ENCODE data around the gene GRB2.
"Not testable (repeated sequence)": the region's sequence is repeated elsewhere in the genome, so short reads cannot be mapped to it uniquely, and the experiment has no call there.

Gene GRB2

DNA sequence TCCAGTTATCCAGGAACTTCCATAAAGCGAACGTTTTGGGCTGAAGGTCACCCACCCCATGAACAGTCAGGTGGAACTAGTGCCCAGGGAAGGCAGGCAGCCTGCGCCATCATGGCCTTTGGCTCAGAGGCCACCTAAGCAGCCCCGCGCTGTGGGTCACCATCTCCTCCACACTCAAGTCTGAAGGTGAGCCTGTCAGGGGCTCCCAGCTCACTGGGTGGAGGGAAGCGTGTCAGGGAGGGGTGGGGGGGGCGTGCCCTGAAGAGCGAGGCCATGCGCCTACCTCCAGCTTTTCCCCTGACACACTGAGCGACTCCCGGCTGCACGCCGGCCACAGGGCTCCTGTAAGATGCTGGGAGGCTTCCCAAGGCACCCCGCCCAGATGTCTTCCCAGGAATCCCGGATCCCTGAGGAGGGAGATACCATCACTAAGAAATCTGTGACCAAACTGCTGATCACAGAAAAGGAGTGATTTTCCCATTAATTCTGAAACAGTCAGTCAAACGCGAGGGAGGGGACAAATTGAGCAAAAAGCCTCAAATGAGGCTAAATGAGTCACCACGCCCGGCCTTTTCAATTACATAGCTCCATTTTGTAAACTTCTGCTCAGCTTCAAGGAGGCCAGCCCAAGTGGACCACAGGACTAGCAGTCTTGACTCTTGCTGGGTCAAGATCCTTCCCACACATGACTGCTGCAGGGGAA lies 89.8 kb downstream of the GRB2 start:
- no peak for DNase-seq

DNA sequence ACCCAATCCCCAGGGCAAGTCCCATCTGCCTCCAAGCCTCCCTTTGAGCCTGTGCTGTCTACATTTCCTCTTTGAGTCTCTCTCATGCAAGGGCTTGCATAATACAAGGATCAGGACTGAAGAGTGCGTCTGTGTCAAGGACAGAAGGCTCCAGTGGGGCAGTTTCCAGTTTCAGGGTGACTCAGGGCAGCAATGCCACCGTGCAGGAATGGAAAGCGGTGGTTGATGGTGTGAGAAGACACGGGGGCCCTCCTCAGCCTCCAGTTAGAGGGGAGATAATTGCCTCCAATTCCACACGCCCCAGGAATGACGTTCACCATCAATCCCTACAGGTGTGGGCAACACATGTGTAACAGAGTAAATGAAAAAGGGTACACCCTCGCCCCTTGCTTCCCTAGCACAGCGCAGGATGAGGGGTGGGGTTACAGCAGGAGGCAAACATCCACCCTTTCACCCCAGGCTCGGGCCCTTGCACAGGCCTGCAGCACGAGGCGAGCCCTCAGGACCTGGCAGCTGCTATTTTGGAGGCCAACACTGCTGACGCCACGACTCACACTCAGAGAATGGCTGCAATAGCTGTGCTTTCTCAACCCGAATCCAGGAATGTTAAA lies 91.4 kb downstream of the GRB2 start:
- DNase-seq, result no peak

DNA sequence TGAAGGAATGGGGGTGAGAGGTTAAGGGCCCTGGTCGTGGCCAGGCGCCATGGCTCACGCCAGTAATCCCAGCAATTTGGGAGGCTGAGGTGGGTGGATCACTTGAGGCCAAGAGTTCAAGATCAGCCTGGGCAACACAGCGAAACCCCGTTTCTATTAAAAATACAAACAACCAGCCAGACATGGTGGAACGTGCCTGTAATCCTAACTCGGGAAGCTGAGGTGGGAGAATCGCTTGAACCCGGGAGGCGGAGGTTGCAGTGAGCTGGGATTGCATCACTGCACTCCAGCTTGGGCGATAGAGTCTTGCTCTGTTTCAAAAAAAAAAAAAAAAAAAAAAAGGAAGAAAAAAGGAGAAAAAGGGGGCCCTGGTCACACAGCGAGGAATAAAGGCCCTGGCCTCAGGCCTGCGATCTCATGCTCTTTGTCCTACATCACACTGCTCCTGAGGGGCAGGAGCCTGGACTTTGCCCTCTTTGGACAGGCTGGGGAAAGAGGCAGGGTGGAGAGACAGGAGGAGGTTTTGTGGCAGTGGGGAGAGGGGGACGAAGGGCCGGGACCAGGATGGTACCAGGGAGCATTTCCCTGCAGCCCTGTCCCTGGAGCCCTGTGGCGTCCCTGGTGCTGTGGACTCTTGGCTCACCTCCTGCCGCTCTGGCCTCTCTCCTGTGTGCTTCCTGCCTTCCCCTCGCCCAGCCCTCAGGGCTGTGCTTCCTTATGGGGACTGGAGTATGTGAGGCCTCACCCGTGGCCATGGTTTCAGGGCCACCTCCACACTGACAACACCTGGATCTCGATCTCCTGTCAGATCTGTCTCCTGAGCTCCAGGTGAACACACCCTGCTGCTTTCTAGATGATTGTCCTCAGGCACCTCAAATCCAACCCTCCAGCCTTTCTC lies 96.5 kb downstream of the GRB2 start:
- no peak for DNase-seq

DNA sequence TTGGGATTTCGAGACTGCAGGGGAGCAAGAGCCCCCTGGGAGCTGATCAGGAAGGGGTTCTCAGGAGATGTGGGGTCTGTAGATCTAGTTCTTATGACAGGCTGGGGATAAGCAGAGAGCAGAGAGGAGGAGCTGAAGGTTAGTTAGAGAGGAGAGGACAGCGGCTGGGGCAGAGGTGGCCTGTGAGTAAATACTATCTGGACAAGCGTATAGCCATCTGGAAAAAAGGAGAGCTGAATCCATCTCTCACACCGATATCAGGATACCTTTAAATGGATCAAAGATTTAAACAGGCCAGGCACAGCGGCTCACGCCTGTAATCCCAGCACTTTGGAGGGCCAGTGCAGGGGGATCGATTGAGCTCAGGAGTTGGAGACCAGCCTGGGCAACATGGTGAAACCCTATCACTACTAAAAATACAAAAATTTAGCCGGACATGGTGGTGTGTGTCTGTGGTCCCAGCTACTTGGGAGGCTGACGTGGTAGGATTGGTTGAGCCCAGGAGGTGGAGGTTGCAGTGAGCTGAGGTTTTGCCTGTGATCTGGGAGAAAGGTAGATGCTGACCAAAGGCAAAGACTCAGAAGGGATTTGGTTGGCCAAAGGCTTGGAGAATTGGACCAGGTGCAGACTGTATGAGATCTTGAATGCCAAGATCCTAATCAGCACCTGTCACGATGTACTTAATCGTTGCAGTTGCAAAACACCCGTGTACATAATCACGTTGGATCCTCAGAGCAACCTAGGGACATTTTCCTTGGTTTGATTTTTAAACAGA lies 97.3 kb downstream of the GRB2 start:
- DNase-seq, result no peak

DNA sequence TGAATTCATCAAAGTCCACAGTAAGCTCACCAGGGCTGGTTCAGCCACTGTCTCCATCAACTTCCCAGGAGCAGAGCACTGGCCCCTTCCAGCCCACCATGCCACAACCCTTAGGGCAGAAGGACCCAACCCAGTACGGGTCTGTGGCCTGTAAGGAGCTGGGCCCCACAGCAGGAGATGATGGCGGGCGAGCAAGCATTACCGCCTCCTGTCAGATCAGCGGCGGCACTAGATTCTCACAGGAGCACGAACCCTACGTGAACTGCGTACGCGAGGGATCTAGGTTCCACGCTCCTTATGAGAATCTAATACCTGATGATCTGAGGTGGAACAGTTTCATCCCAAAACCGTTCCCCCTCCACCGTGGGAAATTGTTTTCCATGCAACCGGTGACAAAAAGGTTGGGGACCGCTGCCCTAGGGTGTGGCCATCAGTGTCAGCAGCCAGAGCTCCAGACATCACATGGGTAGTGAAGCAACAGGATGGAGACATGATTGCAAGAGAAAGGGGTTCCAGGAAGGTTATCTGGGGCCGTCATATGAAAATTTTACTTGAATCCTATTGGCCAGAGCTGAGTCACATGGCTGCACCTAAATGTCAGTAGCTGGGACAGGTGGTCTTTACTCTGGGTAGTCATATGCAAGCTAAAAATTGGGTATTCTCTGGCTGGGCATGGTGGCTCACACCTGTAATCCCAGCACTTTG lies 103.8 kb downstream of the GRB2 start:
- DNase-seq, result no peak

DNA sequence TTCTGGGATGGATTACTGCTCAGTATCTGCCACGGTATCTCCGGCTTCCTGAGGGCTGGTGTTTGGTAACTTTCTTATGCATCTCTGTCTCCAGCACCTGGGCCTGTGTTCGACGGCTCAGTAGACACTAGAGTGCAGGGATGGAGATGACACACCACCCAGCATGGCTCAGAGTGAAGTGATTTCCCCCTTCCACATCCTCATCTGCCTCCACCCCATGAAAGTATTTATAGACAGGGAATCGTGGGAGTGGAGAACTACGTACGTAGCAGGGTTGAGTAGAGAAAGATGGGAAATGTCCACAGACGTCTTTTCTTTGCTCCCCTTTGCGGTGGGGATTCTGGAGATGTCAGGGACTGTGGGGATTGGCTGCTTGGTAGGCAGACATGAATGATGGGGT lies 104.4 kb downstream of the GRB2 start:
- DNase-seq, result no peak

DNA sequence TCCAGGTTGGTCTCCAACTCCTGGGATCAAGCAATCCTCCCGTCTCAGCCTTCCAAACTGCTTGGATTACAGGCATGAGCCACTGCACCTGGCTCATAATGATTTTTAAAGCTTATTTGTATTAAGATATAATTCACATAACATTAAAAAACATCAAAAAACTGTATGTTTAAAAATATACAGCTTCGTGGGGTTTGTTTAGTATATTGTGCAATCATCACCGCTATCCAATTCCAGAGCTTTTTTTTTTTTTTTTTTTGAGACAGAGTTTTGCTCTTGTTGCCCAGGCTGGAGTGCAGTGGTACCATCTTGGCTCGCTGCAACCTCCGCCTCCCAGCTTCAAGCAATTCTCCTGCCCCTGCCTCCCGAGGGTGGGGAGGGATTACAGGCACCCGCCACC lies 105.2 kb downstream of the GRB2 start:
- DNase-seq, result no peak

DNA sequence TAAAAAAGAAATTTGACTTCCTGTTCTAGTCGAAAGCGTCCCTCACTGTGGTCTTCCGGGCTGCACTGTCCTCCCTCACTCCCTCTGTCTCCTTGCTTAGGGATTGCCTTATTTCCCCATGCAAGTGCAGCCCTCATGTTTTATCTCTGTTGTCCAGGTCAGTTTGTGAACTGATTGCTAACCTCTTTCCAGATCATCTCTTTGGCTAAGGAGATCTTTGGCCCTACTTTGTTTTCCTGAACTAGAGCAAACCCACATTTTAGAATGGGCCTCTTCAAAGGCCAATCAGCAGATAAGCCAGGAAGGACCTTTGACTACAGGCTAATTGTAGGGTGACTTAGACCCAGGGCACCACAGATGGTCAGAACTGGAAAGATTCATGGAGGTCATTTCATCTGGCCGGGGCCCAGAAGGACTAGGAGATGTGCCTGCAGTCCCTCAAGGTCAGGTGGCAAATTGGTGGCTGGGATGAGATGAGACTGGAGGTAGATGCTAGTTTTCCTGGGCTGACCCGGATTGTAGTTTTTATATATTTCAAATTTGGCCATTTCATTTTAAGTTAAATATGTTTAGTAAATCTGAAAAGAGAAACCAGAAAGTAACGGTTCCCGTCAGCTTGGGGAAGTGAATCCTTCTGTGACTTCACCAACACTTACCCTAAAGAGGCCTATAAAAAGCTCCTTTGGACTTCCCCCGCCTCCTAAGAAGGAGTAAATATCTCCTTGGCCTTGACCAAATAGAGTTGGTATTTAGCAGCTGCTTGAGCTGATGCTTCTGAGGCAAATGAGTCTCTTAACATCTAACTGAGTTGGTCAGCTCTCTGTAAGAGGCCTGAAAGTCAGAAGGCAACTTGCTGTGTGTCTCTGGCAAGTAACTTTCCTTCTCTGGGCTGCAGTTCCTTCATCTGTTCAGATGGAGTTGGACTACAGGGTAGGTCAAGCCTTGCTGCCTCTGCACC lies 110.0 kb downstream of the GRB2 start:
- DNase-seq, result no peak

DNA sequence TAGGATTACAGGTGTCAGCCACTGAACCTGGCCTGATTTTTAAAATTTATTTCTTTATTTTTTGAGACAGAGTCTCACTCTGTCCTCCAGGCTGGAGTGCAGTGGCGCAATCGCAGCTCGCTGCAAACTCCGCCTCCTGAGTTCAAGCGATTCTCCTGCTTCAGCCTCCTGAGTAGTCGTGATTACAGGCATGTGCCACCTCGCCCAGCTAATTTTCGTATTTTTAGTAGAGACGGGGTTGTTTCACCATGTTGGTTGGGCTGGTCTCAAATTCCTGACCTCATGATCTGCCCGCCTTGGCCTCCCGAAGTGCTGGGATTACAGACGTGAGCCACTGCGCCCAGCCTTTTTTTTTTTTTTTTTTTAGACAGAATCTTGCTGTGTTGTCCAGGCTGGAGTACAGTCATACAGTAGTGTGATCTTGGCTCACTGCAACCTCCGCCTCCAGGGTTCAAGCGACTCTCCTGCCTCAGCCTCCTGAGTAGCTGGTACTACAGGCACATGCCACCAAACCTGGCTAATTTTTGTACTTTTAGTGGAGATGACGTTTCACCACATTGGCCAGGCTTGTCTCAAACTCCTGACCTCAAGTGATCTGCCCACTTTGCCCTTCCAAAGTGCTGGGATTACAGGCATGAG lies 112.5 kb downstream of the GRB2 start:
- DNase-seq, result not testable (repeated sequence)

DNA sequence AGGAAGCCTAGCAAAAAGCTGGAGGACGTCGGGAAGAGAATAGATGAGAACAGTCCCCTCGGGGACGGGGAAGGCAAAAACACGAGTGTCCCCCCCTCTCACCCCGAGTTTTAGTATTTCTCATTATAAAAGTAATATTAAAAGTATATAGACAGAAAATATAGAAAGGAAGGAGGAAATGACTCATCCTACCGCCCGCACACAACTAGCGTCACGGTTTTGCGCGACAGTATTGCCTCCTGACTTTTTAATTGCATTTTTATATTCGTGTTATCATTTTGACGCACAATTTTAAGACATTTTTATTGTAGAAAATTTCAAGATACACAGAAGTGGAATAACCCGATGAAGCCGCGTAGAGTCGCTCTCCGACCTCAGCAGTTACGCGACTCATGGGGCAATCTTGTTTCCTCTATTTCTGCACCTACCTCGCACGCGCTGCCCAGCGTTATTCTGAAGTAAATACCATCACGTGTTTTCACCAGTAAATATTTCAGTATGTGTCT lies 115.6 kb downstream of the GRB2 start:
- DNase-seq, result no peak

DNA sequence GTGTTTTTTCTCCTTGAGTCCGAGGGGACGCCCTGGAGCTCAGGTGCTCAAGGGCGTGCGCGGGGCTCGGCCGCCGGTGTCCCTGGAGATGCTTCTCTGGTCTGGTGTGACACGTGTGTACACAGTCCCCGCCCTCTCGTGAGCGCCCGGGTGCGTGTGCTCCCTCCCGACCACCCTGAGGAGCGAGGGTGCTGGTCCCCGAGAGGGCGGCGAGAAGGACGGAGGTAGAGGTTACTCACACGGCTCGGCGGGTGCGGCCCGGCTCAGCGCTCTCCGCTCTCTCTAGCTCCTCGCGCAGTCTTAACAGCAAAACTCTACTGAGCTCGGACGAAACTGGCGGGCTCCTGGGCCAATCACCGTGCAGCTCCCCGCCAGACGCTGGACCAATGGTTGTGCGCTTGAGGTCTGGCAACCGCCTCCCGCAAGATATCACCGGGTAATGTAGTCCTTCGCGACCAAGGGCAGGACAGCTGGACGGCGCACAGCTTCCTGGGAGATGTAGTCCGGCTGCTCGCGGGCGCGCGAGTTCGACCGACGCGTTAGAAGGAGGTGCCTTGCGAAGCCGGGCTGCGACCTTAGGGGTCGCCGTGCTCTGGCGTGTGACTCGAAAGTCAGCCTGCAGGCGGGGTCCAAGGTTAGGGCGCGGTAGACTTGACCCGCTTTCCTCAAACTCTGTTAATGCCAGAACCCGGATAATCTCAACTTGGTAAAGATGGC lies 116.2 kb downstream of the GRB2 start, which contains the start of gene SLC25A19:
TSS of gene SLC25A19 (minus strand) at position 319 of the 717 bp plus-strand sequence. CDS start 2,669 bp downstream, outside the sequence.
- DNase-seq, result peak; percentile 96

DNA sequence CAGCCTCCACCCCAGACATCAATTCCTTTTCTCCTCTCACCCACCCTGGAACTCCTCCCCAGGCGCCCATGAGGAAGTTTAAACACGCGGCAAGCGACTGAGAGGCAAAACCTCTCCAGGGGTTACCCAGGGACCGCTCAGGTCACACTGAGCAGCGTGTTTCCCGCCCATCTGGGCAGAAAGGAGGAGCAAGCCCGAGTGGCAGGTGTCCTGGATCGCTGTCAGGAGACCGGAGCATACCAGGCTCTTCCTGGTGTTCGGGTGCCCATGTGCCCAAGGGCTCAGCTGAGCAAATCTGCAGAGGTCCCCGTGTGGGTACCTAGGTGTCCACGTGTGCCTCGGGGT lies 116.7 kb downstream of the GRB2 start:
- no peak for DNase-seq

DNA sequence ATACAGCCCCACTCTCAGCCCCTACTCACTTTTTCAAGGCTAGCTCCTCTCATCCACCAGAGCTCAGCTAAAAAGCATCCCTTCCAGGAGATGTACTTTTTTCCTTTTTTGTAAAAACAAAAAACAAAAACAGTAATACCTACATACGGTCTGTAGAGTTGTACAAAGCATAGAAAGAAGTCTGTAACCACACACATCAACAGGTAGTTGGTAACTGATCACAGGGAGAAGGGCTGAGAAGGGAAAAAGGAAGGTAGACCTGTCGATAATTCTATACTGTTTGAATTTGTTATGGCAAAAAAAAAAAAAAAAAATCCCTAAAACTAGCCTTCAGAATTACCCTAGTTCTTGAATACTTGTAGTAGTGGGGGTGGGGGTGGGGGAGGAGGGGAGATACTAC lies 117.1 kb downstream of the GRB2 start:
- DNase-seq, result no peak

DNA sequence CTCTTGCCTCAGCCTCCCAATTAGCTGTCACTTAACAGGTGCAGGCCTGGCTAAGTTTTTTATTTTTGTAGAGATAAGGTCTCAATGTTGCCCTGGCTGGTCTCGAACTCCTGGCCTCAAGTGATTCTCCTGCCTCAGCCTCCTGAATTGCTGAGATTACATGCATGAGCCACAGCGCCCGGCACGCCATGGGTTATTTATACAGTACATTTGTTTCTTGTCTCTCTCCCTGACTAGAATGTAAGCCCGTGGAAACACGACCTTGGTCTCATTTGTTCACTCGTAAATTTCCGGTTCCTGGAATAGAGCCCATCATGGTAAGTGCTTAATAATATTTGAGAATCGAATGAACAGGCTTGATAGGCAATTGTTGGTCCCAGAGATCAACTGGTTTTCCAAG lies 118.3 kb downstream of the GRB2 start:
- DNase-seq, result no peak

DNA sequence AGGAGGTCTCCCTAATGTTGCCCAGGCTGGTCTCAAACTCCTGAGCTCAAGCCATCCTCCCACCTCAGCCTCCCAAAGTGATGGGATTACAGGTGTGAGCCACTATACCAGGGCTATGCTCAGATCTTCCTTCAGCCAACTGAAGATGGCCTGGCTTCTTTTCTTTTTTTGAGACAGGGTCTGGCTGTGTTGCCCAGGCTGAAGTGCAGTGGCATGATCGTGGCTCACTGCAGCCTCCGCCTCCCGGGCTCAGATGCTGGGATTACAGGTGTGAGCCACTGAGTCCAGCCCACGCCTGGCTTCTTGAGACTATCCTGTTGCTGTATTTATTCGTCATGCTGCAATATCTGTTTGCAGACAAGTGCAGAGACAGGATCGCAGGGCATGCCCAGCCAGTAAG lies 120.4 kb downstream of the GRB2 start:
- DNase-seq, result no peak

DNA sequence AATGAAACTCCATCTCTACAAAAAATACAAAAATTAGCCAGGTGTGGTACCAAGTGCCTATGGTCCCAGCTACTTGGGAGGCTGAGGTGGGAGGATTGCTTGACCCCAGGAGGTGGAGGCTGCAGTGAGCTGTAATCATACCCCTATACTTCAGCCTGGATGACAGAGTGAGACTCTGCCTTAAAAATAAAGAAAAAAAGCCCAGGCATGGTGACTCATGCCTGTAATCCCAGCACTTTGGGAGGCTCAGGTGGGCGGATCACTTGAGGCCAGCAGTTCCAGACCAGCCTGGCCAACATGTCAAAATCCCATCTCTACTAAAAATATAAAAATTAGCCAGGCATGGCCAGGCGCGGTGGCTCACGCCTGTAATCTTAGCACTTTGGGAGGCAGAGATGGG lies 125.3 kb downstream of the GRB2 start:
- not testable (repeated sequence) for DNase-seq

DNA sequence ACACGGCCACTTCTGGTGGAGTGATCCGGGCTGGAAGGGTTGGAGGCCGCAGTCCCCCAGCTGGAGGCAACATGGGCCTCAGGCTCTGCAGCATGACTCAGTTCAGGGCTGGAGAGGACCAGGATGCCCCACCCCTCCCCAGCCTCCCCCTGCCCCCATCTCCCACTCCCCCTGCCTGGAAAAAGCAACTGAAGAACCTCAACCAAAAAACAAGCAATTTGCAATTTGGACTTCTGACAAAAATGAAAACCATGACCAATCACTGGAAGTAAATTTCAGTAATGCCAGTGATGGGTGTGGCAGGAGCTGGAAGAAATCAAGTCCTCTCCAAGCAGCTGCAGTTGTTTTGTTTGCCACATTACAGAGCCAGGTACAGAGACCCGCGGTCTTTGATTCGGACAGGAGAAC lies 127.8 kb downstream of the GRB2 start:
- DNase-seq, result no peak

DNA sequence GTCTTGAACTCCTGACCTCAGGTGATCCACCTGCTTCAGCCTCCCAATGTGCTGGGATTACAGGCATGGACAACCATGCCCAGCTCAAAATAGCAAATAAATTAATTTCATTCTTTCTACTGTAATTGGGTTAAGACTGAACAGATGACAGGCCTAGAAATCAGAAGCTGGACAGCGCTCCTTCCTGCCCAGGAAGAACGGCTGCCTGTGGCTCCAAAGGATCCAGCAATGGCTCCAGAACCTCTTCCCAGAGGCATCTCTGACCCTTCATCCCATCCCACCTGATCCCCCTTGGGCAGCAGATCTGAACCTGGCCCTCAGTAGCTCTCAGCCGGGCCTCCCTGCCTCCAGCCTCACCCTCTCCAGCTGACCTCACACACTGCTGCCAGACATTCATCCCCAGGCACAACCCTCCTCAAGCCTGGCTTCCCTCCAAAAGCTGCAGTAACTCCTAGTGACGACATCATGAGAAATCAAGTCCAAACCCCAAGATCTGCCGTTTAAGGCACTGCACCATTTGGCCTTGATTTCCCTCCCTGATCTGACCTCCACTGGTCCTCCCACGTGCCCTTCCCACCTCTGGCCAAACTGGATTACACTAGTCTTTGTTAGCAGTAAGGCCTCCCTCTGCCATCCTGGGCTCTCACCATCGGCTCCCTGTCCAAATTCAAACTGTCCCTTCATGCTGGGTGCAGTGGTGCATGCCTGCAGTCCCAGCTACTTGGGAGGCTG lies 131.3 kb downstream of the GRB2 start:
- no peak for DNase-seq

DNA sequence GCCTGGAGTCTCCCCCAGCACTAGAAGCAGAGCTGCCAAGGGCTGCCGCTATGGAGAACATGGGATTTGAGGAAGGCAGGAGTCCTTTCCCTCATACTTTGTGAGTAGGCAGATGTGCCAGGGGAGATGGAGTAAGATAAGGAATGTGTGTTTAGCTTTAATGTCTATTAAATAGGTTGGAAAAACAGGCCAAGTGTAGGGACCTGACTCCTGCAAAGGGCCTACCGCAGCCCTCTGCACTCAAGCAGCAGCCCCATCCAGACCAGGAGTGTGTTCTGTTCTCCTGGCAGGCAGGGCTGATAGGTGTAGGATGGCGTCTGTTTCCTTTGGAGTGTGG lies 132.7 kb downstream of the GRB2 start:
- no peak for DNase-seq

Data from activated CD8-positive, alpha-beta memory T cell treated with anti-CD3 and anti-CD28 coated beads, Interleukin-2, amount 50 U/mL, for 48 hours (primary cell).